Neural cell (in vitro differentiated cells): Measurements from ENCODE around the gene TEX22.

Experiments used
- CTCF ChIP-seq: fragments of 450-650 bp; IDR thresholded peaks from 2 replicates; pipeline ENCODE4 v1.5.1; 2014; ENCODE audit warnings: antibody characterized with exemption, mild to moderate bottlenecking, moderate library complexity; ENCODE audit not compliant: poor library complexity, severe bottlenecking
- EP300 ChIP-seq: fragments of 450-650 bp; conservative IDR thresholded peaks from 2 replicates; pipeline ENCODE4 v1.6.1; 2014; ENCODE audit warnings: antibody characterized with exemption, mild to moderate bottlenecking, moderate library complexity; ENCODE audit not compliant: poor library complexity, severe bottlenecking
- POLR2AphosphoS5 ChIP-seq: IDR thresholded peaks from 2 replicates; pipeline ENCODE4 v1.6.1; 2012
- RAD21 ChIP-seq: fragments of 450-650 bp; conservative IDR thresholded peaks from 2 replicates; pipeline ENCODE4 v1.6.1; 2014; ENCODE audit warnings: antibody characterized with exemption, mild to moderate bottlenecking, moderate library complexity
- TAF1 ChIP-seq: IDR thresholded peaks from 2 replicates; pipeline ENCODE4 v1.6.1; 2012; ENCODE audit warnings: low read depth

- TF ChIP-seq TAF1: no peak
- TF ChIP-seq CTCF: no peak
- TF ChIP-seq POLR2AphosphoS5: no peak
- TF ChIP-seq EP300: no peak
- TF ChIP-seq RAD21: no peak
Observed at GRCh38 chr14:105401699-105402098, 3.4 kb downstream of the TEX22 start.
